ENCODE data around the gene PISD. TPM values are rescaled to one million over a fixed set of nuclear protein-coding genes. Genes with fewer than 3 reads are reported as not detected.

PISD gene
- total and polyA plus RNA-seq, 9 of the 15 experiments (the other 6 are each of a cell fraction or from before 2014, with no cell fraction given): 24.5 to 65.9 (median 36.6) TPM

- H3K27ac ChIP-seq (ENCODE audit: extremely low read depth, low read depth, low read length): peak overlapping the region; percentile 32; the same call in 1 of the 3 replicates
- no peaks in the 10 kb centered on the region for H4K20me1 ChIP-seq (replicated peaks; ENCODE audit: control insufficient read depth, insufficient read depth, low read length)
- FAIRE-seq (peak; percentile 11), DNase-seq (ENCODE audit: extremely low read depth in 1 of 4, low spot score in 3 of 4) (no peak), ATAC-seq (0 out of 3 replicates have a peak, but pooled peaks have one; percentile 30)
- H3K4me2 ChIP-seq (ENCODE audit: insufficient read depth, low read length): no peak overlapping the region; the same call in 1 of the 2 replicates
- in situ Hi-C loops (cut with MboI) (no loop called here), intact Hi-C loops (cut with micrococcal nuclease) (no loop called here)
- no peaks in the 10 kb centered on the region for H3K9me1 ChIP-seq (ENCODE audit: control insufficient read depth, insufficient read depth, low read length)
- peaks cover 4 to 17% of the 10 kb centered on the region in 2 experiments; a peak in 3 of 5 replicates for H3K4me1 ChIP-seq (replicated peaks in 1 of 2; ENCODE audit: control insufficient read depth in 2 of 2, insufficient read depth in 2 of 2, low read length in 2 of 2)
- POLR2A ChIA-PET: interaction anchor here (0.8 kb wide), 1 partner anchor 10 kb away, joined by 3 read pairs; no protein-coding TSS in a partner anchor
- BruUV-seq (replicated peaks): no TSS peak
- H3K4me3 ChIP-seq: no peak overlapping the region
- H3K36me3 ChIP-seq (ENCODE audit: control insufficient read depth, insufficient read depth, low read length): no peaks in the 10 kb centered on the region
- WGBS (ENCODE audit: insufficient coverage, low coverage, missing lambda C conversion rate): 71% methylated on average over 10 of the region's 10 CpGs
- no peaks in the 10 kb centered on the region for H3K27me3 ChIP-seq (ENCODE audit: control insufficient read depth in 2 of 2, insufficient read depth in 2 of 2, low read length in 2 of 2)
- no peak overlapping the region for H2AFZ ChIP-seq (ENCODE audit: low read depth, low read length)
- H3K9me3 ChIP-seq (replicated peaks; ENCODE audit: control insufficient read depth, insufficient read depth, low read depth, low read length): no peaks in the 10 kb centered on the region
- H3K79me2 ChIP-seq (ENCODE audit: control insufficient read depth, insufficient read depth, low read length): peaks cover 12% of the 10 kb centered on the region
- CTCF ChIA-PET (ENCODE audit: low intra/inter-chr PET ratio): no interaction called here
- peak overlapping the region in 1 of 2 experiments; percentile 81; a peak in 1 of 4 replicates for H3K9ac ChIP-seq (ENCODE audit: insufficient read depth in 1 of 2, low read depth in 2 of 2, low read length in 2 of 2)
- TF ChIP-seq, protein P1, sequence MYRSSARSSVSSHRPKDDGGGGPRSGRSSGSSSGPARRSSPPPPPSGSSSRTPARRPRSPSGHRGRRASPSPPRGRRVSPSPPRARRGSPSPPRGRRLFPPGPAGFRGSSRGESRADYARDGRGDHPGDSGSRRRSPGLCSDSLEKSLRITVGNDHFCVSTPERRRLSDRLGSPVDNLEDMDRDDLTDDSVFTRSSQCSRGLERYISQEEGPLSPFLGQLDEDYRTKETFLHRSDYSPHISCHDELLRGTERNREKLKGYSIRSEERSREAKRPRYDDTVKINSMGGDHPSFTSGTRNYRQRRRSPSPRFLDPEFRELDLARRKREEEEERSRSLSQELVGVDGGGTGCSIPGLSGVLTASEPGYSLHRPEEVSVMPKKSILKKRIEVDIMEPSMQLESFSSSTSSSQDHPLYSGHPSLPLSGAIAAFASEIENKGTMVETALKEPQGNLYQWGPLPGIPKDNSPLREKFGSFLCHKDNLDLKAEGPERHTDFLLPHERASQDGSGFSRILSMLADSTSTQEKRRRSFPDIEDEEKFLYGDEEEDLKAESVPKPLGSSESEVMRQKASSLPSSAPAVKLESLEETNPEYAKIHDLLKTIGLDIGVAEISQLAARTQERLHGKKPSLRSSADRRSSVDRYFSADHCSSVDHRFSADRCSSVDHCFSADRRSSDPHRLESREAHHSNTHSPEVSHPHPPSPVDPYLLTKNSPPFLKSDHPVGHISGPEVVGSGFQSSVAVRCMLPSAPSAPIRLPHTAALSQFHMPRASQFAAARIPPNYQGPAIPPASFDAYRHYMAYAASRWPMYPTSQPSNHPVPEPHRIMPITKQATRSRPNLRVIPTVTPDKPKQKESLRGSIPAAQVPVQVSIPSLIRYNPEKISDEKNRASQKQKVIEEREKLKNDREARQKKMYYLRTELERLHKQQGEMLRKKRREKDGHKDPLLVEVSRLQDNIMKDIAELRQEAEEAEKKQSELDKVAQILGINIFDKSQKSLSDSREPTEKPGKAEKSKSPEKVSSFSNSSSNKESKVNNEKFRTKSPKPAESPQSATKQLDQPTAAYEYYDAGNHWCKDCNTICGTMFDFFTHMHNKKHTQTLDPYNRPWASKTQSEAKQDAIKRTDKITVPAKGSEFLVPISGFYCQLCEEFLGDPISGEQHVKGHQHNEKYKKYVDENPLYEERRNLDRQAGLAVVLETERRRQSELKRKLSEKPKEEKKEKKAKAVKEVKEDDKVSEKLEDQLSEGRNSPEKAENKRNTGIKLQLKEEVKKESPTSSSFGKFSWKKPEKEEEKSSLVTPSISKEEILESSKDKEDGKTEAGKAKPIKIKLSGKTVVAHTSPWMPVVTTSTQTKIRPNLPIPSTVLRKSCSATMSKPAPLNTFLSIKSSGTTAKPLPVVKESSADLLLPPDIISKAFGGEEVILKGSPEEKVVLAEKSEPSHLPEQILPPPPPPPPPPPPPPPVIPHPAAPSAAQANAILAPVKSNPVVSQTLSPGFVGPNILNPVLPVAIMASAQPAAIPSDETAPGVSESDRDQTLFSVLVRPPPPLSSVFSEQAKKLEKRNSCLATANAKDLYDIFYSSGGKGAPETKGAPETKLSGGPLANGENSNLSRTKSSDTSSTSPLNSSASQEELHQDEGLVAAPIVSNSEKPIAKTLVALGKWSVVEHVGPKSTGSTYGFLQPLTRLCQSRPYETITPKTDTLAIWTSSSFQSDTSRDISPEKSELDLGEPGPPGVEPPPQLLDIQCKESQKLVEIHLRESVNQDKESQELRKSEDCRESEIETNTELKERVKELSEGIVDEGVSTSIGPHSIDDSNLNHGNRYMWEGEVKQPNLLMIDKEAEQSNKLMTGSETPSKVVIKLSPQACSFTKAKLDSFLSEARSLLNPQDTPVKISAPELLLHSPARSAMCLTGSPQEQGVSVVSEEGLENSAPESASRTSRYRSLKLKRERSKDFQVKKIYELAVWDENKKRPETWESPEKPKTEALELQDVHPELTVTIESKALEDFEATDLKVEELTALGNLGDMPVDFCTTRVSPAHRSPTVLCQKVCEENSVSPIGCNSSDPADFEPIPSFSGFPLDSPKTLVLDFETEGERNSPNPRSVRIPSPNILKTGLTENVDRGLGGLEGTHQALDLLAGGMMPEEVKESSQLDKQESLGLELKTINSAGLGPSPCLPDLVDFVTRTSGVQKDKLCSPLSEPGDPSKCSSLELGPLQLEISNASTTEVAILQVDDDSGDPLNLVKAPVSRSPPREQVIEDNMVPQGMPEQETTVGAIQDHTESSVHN (IDR thresholded peaks at IDR 0.05; ENCODE audit: borderline replicate concordance in 1 of 2, low read depth in 1 of 2): no peak
- TF ChIP-seq SOX6 (IDR thresholded peaks at IDR 0.05) (no peak), MCM7 (IDR thresholded peaks at IDR 0.05) (no peak), DLX4 (CRISPR knock-in tag; IDR thresholded peaks at IDR 0.05) (no peak), ZNF717 (CRISPR knock-in tag; IDR thresholded peaks at IDR 0.05) (no peak), TOE1 (IDR thresholded peaks at IDR 0.05; ENCODE audit: borderline replicate concordance) (no peak), TOE1 (CRISPR knock-in tag; IDR thresholded peaks at IDR 0.05; ENCODE audit: borderline replicate concordance, low read depth) (no peak), ZBTB5 (IDR thresholded peaks at IDR 0.05) (no peak), IRF2 (CRISPR knock-in tag; IDR thresholded peaks at IDR 0.05) (no peak)
These were observed 24.5 kb downstream of the PISD start for GRCh38 chr22:31637447-31637890.
